Measurements from ENCODE around the gene LIPF. TPM values are rescaled to one million over a fixed set of nuclear protein-coding genes. Genes with fewer than 3 reads are reported as not detected.

LIPF gene
- total RNA-seq, 4 donors from 2014 or later = not detected

GRCh38 chr10:88672041-88672440 lies 7.8 kb downstream of the LIPF start:
- no peaks in the 10 kb centered on the region for H3K36me3 ChIP-seq
- H3K27ac ChIP-seq = no peak overlapping the region
- DNase-seq (ENCODE audit: low spot score in 2 of 2) = no peak
- H3K4me3 ChIP-seq = no peak overlapping the region
- H3K4me1 ChIP-seq = no peaks in the 10 kb centered on the region
- no peaks in the 10 kb centered on the region for H3K27me3 ChIP-seq
- no peak for TF ChIP-seq EP300 (IDR thresholded peaks at IDR 0.05)
- 68 to 71% methylated on average over 2 of the region's 2 CpGs for WGBS, 2 donors
- no peaks in the 10 kb centered on the region for H3K9me3 ChIP-seq

GRCh38 chr10:88676283-88677060 lies 12.2 kb downstream of the LIPF start:
- 66 to 78% methylated on average over 4 of the region's 4 CpGs for WGBS, 2 donors
- H3K4me1 ChIP-seq = no peaks in the 10 kb centered on the region

GRCh38 chr10:88680958-88681357 lies 16.7 kb downstream of the LIPF start:
- TF ChIP-seq EP300 (IDR thresholded peaks at IDR 0.05) (no peak), CTCF (IDR thresholded peaks at IDR 0.05) (no peak), POLR2A (IDR thresholded peaks at IDR 0.05) (no peak)
- no peaks in the 10 kb centered on the region for H3K4me1 ChIP-seq
- no peak overlapping the region for H3K27ac ChIP-seq
- no peaks in the 10 kb centered on the region for H3K36me3 ChIP-seq
- H3K9me3 ChIP-seq = no peaks in the 10 kb centered on the region
- 87 to 88% methylated on average over 4 of the region's 4 CpGs for WGBS, 2 donors
- H3K4me3 ChIP-seq = no peak overlapping the region
- DNase-seq (ENCODE audit: low spot score in 2 of 2) = no peak
- H3K27me3 ChIP-seq = no peaks in the 10 kb centered on the region

More at GRCh38 chr10:88676283-88677060, 12.2 kb downstream of the LIPF start:
- H3K27me3 ChIP-seq = no peaks in the 10 kb centered on the region
- H3K36me3 ChIP-seq = no peaks in the 10 kb centered on the region
- H3K4me3 ChIP-seq = no peak overlapping the region
- TF ChIP-seq CTCF (IDR thresholded peaks at IDR 0.05) (no peak), POLR2A (IDR thresholded peaks at IDR 0.05) (no peak), EP300 (IDR thresholded peaks at IDR 0.05) (no peak)
- no peak for DNase-seq (ENCODE audit: low spot score in 2 of 2)
- H3K27ac ChIP-seq = no peak overlapping the region
- H3K9me3 ChIP-seq = no peaks in the 10 kb centered on the region

- no peaks in the 10 kb centered on the region for H3K27me3 ChIP-seq
- no peaks in the 10 kb centered on the region for H3K36me3 ChIP-seq
- H3K9me3 ChIP-seq = no peaks in the 10 kb centered on the region
- H3K4me1 ChIP-seq = no peaks in the 10 kb centered on the region
- no peak for DNase-seq (ENCODE audit: low spot score in 2 of 2)
- 76 to 84% methylated on average over 4 of the region's 4 CpGs for WGBS, 2 donors
- no peak overlapping the region for H3K27ac ChIP-seq
- TF ChIP-seq CTCF (IDR thresholded peaks at IDR 0.05) (no peak), POLR2A (IDR thresholded peaks at IDR 0.05) (no peak), EP300 (IDR thresholded peaks at IDR 0.05) (no peak)
- no peak overlapping the region for H3K4me3 ChIP-seq
These were observed 18.2 kb downstream of the LIPF start for GRCh38 chr10:88682491-88682890.

GRCh38 chr10:88687853-88688467 lies 23.7 kb downstream of the LIPF start:
- DNase-seq (ENCODE audit: low spot score in 2 of 2) = no peak
- no peak overlapping the region for H3K27ac ChIP-seq
- H3K27me3 ChIP-seq = no peaks in the 10 kb centered on the region
- no peaks in the 10 kb centered on the region for H3K9me3 ChIP-seq
- peak; percentile 54 to 78 (median 64) for TF ChIP-seq CTCF (IDR thresholded peaks at IDR 0.05)
- no peak for TF ChIP-seq EP300 (IDR thresholded peaks at IDR 0.05)
- H3K36me3 ChIP-seq = no peaks in the 10 kb centered on the region
- H3K4me1 ChIP-seq = no peaks in the 10 kb centered on the region
- H3K4me3 ChIP-seq = no peak overlapping the region
